Stimulated activated CD8-positive, alpha-beta memory T cell treated with anti-CD3 and anti-CD28 coated beads, Interleukin-15, amount 100 ng/mL, for 24 hours (primary cell): ENCODE measurements around the gene SPG21.
"Not testable (repeated sequence)": the region's sequence is repeated elsewhere in the genome, so short reads cannot be mapped to it uniquely, and the experiment has no call there.

ENCODE experiments used
- DNase-seq: peaks from one replicate; pipeline ENCODE4 v3.0.0-alpha.2; 2020; ENCODE audit warnings: low read depth

The SPG21 gene, protein sequence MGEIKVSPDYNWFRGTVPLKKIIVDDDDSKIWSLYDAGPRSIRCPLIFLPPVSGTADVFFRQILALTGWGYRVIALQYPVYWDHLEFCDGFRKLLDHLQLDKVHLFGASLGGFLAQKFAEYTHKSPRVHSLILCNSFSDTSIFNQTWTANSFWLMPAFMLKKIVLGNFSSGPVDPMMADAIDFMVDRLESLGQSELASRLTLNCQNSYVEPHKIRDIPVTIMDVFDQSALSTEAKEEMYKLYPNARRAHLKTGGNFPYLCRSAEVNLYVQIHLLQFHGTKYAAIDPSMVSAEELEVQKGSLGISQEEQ

GRCh38 chr15:64989416-64990167 is at the start of gene SPG21:
SPG21 (minus strand) TSS chr15:64989914; CDS start chr15:64983569, 6,345 bp downstream.
- DNase-seq: peak; percentile 85

DNA sequence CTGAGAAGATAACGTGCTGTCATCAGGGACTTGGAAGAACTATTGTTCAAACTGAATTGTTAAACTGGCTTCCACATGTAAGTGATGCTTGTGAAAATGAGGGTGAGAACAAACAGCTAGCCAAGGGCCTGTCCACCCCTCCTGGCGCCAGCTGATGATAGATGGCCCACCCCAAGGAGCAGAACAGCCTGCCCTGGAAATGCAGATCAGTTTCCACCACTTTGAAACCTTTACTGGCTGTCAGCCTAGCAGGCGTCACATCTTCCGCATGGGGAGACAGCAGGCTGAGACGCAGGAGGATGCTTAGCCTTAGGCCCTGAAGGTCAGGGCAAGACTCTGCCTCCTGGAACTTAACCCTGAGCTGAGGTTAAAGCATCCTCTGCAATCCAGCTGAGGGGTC is 49.1 kb upstream of the SPG21 start:
- DNase-seq: no peak

- no peak for DNase-seq
These were observed 48.7 kb upstream of the SPG21 start for GRCh38 chr15:65038428-65038827.

DNA sequence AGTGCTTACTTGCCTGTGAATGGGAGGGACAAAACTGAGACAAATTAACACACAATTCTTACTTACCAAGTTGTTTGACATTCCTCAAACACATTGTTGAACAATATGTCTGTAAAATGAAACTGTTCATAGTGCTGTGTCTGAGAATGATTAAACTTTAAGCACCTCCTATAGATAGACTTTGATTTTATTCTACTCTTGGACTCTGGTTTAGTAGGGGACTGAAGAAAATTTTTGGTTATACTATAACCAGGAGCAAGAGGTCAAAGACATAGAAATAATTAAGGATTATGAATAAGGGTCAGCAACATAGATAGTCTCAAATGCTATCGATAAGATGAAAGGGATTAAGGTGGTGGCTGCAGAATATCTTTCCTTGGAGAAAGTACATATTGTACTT is 47.6 kb upstream of the SPG21 start:
- no peak for DNase-seq

GRCh38 chr15:65034719-65035118 is 45.0 kb upstream of the SPG21 start:
- DNase-seq: no peak

GRCh38 chr15:65033659-65034269 is 44.0 kb upstream of the SPG21 start:
- no peak for DNase-seq

DNA sequence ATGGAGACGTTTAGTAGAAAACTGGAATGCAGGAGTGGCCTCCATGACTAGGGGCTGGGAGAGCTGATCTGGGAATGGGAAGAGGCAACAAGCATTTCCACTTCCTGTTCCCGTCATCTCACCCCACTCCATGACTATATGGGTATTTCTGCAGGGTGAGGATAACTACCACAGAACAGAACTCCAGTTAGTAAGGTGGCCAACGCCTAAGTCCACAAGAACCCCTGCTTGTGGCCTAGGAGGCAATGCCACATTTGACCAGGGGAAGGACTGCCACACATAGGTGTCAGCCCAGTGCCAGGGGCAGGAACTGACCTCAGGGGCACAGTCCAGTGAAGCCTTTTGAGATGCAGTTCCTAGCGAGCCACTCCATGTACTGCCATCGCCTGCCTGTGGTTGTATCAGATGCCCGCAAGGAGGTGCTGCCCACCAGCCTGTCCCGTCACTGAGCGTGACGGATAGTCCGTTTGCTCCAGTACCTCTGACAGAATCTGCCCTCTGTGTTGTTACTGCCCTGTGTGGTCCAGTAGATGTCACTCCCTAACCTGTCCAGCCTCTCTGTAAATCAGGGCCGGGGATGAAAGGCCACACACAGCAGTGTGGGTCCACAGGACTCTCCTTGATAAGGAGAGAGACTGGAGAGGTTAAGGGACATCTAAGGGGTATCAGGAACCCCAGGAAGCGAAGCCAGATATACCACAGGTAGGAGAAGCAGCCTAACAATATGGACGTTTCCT is 43.3 kb upstream of the SPG21 start:
- DNase-seq: no peak

- DNase-seq: no peak
These were observed 40.1 kb upstream of the SPG21 start for GRCh38 chr15:65029736-65030208.

DNA sequence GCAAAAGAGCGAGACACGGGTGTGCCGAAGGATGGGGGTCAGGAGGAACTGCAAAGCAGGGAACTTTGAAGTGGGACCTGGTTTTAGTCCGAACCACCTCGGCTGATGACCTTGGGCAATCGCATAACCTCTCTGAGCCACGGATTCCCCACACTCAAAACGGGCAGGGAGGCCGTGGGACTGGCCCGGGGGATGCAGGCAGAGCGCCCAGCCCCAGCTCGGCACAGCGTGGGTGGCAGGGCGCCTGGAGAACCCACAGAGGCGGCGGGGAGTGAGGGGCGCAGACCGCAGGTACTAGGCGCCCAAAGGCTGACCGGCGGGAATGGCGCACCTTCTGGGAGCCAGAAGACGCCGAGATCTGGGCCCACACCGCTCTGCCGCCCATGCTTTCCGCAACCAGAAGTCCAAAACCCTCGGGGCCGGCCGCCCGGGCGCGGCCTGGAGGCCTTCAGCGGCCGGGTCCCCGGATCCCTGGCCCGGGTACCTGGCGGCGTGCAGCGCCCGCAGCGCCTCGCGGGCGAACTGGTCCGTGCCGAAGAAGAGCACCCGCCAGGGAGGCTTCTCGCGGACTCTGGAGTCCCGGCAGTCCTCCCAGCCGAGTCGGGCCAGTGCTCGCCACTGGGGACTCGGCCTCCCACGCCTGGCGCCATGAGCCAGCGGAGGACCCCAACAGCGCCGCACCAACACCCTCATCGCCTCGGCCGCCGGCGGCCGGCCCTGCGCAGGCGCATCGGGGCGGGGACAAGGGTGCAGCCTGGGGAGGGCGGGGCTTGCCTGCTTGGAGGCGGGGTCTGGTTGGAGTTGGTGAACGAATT is 39.4 kb upstream of the SPG21 start, which contains the start of gene MTFMT:
MTFMT (minus strand) TSS at position 719 of the 815 bp plus-strand sequence; CDS start at position 693, 26 bp downstream.
- peak; percentile 86 for DNase-seq

DNA sequence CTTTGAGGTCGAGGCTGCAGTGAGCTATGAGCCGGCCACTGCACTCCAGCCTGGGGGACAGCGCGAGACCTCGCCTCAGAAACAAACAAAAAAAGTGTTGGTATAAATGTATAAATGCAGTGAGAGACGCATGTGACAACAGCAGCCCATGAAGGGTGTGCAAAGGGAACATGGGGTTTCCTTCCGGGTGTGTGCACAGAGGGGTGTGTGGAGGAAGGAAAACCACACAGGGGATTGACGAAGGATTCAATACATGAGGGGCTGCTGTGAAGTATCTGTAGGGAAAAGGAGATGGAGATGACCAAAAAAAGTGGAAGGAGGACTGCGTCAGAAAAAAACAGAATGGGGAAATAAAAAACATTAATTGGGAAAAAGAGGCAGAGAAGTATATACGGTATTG is 38.6 kb upstream of the SPG21 start:
- DNase-seq: no peak

DNA sequence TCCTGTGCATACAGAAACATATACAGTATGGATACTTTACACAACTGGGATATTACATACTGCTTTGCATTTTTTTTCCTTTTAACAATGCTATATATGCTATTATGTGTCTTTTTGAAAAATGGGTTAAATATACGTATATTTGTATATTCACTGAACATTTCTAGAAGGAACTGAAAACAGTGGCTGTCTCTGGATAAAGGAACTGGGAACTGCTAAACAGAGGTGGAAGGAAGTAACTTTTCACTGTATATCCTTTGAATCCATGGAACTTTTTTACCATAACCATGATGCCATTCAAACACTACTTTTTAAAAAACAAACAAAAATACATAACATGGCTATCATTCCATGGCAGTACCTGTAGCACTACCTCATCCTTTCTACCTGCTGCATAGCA is 37.9 kb upstream of the SPG21 start:
- no peak for DNase-seq

GRCh38 chr15:65026756-65027155 is 37.0 kb upstream of the SPG21 start:
- DNase-seq: no peak

GRCh38 chr15:65021488-65021887 is 31.8 kb upstream of the SPG21 start:
- no peak for DNase-seq

- DNase-seq: no peak
These were observed 30.7 kb upstream of the SPG21 start for GRCh38 chr15:65020419-65020818.

DNA sequence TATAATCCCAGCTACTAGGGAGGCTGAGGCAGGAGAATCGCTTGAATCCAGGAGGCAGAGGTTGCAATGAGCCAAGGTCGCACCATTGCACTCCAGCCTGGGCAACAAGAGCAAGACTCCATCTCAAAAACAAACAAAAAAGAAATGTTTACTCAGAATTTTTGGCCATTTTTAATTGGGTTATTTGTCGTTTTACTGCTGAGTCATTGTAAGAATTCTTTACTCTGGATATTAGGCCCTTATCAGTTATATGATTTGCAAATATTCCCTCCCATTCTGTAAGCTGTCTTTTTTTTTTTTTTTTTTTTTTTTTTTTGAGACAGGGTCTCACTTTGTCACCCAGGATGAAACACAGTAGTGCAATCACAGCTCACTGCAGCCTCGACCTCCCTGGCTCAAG is 21.5 kb upstream of the SPG21 start:
- not testable (repeated sequence) for DNase-seq

GRCh38 chr15:65008983-65009382 is 19.3 kb upstream of the SPG21 start:
- DNase-seq: no peak

- DNase-seq: no peak
These were observed 17.2 kb upstream of the SPG21 start for GRCh38 chr15:65006876-65007275.

- DNase-seq: no peak
These were observed 15.3 kb upstream of the SPG21 start for GRCh38 chr15:65004993-65005392.

DNA sequence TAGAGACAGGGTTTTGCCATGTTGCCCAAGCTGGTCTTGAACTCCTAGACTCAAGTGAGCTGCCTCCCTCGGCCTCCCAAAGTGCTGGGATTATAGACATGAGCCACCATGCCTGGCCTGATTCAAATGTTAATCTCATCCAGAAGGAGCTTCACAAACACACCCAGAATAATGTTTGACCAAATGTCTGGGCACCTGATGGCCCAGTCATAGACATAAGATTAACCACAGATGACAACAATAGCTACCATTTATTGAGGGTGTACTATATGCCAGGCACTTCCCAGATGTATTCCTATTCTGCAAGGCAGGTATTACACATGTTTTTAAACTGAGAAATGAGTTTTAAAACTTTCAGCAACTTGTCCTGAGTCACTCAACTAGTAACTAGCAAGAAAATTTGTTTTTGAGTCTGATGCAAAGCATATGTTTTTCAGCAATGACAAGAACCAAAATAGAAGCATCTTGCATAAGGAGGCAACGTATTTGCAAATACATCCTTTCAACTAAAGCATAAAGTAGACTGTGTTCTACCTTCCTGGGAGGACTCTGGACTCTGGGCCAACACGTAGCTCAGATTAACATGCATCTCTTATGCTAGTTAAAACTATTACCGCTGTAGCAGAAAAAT is 8.1 kb upstream of the SPG21 start:
- DNase-seq: no peak

DNA sequence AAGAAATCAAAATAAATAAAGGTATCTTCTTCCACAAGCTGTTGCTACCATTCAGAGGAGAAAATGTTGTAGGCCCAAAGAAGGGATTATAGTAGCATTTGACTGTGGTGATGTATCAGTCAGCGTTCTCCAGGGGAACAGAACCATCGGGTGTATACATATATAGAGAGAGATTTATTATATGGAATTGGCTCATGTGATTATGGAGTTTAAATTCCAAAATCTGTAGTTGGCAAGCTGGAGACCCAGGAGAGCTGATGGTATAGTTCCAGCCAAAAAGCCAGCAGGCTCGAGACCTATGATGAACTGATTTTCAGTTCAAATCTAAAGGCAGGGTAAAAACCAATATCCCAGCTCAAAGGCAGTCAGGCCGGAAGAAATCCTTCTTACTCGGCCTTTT is 7.4 kb upstream of the SPG21 start:
- no peak for DNase-seq

DNA sequence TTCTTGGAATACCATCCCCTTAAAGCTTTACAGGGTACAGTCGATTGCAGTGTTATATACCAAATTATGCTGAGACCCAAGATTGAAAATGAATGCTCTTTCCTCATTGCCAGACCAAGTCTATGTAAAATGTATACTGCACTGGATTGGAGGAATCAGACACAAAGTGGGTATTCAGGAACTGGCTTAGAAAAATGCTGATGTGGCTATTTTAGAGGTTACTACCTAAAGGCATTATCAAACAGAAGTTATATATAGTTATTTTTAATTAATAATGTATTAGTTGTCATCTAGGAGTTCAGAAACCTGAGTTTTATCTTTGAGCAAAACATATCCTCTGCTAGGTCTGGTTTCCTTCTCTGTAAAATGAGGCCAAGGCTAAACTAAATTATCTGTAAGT is 3.6 kb upstream of the SPG21 start:
- DNase-seq: no peak
